ENCODE measurements around the gene OBI1.
A peak's percentile ranks its signal among the peaks of the same experiment; 100 is the strongest.

OBI1 gene

DNA sequence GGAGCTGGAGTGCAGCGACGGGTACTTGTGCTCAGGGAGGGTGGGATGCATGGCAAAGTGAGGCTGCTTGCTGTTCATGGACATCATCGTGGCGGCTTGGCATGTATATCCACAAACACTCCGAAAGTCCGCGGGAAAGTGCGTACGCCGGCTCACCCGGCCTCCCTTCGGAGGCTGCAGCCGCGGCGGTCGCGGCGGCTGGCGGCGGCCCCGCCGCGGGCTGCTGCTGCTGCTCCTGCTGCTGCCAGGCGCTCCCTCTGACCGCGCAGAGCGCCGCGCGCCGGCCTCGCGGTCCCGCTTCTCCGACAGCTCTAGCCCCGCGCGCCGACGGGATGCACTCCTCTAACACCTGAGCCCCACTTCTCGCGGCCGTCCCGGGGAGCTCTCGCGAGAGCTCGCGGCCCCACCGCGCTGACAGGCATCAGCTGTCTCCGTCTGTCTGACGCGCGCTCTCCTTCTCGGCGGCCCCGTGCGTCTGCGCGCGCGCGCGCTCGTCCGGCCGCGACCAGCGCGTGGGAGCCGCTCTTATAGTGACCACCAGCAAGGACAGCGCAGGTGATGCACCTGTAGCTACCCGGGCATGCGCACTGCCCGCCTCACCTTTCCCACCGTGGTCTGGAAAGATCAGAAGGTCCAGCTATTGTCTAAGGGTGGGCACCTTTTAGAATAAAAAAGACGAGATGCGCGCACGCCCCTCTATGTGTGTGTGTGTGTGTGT is 55.6 kb downstream of the OBI1 start, which contains the start of gene POU4F1:
Gene POU4F1 (minus strand): TSS at position 313 of the 718 bp plus-strand sequence. CDS start 226 bp downstream, at position 87.
- DNase-seq (ENCODE audit: low spot score): peak; percentile 76

DNA sequence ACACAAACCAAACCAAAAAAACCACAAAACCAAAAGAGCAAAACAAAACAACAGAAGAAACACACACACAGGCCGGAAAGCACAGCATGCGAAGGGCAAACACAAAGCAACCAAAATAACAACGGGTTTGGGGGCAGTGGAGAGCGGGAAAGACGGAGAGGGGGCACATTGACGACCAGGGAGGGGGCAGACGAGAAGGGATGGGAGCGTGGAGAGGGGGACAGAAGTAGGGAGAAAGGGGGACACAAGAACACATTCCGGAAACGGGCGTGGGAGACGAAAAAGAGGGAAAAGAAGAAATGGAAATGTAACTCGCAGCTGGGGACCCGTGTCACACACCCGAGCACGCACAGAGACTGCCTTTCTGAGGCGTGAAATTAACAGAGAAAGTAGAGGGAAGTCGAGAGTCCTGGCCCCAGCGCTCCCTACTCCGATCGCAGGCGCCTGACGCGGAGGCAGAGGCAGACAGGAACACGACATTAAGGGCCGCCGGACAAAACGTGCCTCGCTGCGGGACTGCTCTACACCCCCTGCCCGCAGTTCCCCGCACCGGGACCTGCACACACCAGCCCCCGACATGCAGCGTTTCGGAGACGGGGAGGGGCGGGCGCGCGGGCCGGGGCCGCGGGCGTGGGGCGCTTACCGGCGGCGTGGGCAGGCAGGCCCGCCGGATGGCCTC is 56.3 kb downstream of the OBI1 start:
- no peak for DNase-seq (ENCODE audit: low spot score)

- no peak for DNase-seq (ENCODE audit: low spot score)
Observed at GRCh38 chr13:78601874-78602560, 56.9 kb downstream of the OBI1 start.

- no peak for DNase-seq (ENCODE audit: low spot score)
Observed at GRCh38 chr13:78601124-78601873, 57.7 kb downstream of the OBI1 start.

DNA sequence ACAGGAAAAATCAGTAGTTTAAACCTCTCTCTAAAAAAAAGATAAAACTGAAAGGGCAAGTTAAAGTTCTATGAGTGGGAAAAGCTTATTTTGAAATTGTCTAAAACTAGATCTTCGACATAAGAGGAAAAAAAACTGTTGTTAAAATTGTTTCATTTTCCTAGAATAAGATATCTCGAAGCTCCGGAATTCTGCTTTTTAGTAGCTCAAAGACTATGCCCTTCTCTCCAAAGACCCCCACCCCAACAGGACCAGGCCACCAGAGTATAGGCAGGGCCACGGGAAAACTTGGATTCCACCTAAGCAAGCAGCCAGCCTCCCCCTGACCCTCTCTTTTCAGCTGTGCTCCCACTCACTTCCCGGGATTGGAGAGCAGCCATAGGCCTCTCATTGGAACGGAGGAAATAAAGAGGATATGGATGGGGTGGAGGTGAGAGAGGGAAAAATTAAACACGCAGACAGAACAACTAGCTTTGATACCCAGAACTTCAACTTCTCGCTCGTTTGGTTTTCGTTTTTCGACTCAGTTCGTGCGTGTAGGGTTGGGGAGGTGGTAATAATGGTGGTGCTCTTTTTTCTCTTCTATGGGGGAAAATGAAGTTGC is 58.6 kb downstream of the OBI1 start:
- DNase-seq (ENCODE audit: low spot score): no peak

GRCh38 chr13:78599645-78600279 is 59.2 kb downstream of the OBI1 start:
- no peak for DNase-seq (ENCODE audit: low spot score)

- DNase-seq (ENCODE audit: low spot score): no peak
Observed at GRCh38 chr13:78598966-78599644, 59.9 kb downstream of the OBI1 start.

- no peak for DNase-seq (ENCODE audit: low spot score)
Observed at GRCh38 chr13:78598116-78598781, 60.7 kb downstream of the OBI1 start.

- no peak for DNase-seq (ENCODE audit: low spot score)
Observed at GRCh38 chr13:78597602-78597932, 61.4 kb downstream of the OBI1 start.

DNA sequence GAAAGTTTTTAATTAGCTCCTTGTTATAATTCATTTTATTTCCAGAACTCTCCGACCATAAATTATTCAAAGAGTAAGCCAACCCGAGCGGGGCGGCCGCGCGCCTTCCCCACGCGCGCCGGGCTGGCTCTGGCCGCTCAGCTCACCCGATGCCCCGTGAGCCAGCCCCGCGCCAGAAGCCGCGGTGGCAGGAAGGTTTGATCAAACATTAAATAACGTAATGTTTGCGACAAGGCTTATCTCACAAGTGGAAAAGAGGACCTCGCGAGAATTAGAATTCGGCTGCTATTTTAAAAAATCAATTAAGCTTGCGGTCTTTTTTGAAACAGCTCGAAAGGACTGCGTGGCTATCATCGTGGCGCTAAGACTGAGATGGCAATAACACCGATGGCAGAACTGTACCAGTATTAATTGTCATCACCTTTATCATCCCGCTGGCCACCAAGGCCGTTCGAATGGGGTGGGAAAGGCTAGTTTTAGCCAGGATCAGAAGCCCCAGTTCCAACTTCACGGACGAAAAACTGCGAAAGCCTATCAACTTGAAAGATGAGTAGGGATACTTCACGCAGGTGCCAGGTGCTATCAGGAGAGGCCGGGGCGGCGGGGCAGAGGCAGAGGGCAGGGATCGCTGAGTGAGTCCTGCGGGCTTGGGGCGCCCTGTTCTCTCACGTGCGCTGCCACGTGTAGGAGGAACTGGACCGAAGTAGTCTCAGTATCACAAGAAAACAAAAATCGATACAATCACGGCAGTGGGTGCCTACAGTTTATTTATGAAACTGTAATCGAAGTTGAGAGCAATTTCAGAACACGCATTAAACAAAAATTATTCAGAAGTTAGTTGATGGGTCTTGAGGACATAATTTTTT is 62.0 kb downstream of the OBI1 start:
- DNase-seq (ENCODE audit: low spot score): no peak

DNA sequence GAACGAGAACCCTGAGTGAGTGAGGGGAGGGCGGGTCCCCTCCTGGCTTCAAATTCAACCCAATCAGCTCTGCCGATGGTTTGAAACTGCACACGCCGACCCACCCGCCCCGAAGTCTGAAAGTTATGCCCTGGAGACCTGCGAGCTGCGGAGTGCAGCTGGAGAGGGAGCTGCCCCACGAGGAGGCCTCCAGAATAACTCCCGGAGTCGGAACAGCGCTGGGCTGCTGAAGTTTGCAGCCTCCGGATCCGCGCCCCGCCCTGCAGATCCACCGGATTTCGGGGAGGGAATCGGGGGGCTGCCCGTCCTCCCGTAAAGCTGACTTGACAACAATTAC is 62.6 kb downstream of the OBI1 start:
- no peak for DNase-seq (ENCODE audit: low spot score)

DNA sequence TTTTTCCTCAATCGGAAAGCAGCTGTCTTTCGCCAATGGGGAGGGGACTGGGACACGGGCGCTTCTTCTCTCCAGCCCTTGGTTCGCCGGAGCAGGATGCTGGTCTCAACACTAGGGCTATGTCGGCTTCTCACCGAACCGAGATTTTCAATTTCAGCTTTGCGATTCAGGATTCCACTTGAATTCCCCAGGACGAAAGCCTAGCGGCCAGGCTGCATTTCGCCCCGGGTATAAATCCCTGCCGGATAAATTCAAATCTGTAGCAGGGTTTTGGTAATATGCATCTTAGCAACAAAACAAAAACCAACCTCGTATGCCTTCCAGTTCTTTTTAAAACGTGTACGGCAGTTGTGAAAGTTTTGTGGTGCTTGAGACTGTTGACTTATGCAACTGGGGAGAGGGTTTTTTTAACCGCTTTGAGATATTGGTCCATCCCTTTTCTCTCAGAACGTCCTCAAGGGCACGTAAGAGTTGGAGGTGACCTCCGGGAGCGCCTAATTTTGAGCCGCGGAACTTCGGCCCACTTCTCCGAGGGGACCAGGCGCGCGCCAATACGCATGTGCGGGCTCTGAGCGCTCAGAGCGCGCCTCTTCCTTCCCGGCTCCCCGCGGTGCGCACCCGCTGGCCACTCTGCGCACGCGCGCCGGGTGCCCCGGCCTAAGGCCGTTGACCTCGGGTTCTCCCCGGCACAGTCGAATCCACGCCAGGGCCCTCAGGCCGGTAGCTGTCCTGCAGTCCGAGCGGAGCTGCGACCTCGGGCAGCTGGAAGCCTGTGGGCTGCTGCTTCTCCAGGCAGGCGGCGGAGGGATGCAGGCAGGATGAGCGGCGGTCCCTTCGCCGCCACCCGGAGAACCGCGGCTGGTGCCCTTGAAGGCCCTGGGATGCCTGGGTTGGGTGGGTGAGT is 63.2 kb downstream of the OBI1 start:
- peak; percentile 59 for DNase-seq (ENCODE audit: low spot score)

GRCh38 chr13:78594456-78594975 is 64.4 kb downstream of the OBI1 start:
- DNase-seq (ENCODE audit: low spot score): no peak

DNA sequence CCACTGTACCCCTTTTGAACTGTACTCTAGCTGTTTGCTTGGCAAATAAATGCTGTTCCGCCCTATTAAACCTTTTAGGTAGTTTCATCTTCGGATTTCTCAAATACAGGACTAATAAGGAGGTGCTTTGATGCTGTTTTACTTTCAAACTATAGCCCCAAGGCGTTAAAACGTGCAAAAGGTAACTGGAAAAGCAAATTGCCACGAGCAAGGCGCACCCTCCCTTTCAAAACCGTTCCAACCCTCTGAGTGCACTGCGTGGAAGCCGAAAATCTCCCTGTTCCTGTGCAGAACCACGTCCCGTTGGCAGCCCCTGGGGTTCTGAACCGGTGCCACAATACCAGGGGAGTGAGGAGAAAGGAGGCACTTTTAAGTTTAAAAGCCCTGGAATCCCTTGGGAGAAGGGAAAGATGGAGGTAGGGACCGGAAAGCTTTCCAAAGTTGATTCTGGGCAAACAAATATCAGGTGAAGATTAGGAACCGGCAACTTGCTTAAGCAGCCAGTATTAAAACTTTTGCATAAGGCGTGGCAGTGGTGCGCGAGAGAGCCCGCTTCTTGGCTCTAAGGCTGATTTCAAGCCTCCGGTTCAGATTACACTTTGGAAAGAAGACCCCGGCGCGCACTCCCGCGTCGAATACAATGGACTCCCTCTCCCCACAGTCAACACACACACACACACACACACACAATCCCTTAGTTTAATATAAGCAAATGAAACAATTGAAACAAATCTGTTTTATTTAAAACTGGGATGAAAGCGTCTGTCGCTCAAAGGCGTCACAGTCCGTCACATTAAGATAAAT is 65.1 kb downstream of the OBI1 start:
- no peak for DNase-seq (ENCODE audit: low spot score)

DNA sequence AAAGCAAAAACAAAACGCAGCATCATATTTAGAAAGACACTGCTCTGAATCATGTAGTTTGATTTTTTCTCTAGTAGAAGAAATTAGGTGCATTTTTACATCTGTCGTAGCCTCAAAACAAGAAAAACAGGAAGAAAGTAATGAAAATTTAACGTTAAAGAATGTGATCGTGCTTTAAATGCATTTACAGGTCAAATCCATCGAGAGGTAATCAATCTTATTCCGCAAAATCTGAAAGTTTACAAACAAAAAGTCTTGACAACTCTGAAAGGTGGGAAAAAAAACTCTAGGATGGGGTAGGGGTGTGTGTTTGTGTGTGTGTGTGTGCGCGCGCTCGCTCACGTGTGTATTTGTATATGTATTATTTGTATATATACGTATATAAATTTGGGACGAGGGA is 65.8 kb downstream of the OBI1 start:
- no peak for DNase-seq (ENCODE audit: low spot score)

DNA sequence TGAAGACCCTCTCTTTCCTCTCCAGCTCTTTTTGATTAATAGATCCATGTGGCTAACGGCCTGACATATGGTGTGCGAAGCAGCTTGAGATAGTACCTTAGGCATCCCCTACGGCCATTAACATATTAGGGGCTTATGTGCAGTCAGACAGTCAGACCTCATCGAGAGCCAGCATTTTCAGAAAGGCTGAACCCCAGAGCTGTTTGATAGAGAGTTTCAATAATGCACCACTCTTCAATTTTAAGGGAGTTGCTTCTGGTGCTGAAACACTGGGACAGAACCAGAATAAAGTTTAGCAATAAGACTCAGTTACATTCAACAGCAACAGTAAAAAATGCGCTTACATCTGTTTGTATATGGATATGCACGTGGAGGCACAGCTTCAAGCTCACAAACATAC is 66.4 kb downstream of the OBI1 start:
- DNase-seq (ENCODE audit: low spot score): no peak

DNA sequence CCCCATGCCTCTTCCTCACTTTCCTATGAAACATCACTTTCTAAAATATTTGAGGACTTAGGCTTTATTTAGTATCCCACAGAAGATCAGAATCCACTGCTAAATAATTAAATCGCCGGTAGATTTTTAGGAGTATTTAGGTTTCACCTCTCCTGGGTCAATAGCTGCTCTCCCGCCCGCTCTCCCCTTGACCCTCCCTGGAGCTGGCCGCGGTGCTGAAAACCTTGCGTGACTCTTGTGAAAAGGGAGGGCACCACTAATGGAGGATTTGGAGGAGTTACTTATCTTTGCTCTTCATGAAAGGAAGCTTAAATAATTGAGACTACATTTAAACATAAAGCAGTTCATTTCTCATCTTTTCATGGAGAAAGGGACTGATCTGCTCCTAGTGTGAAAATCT is 69.7 kb downstream of the OBI1 start:
- no peak for DNase-seq (ENCODE audit: low spot score)

All from SK-N-DZ (cell line).